Measurements from ENCODE around the gene STX17.

GRCh38 chr9:99918134-99918533 is 11.7 kb downstream of the STX17 start:
- TF ChIP-seq GATA3 (IDR thresholded peaks at IDR 0.05; ENCODE audit: low read depth, low read length) (no peak), GATA2 (IDR thresholded peaks at IDR 0.05; ENCODE audit: low read depth, low read length) (no peak)
